ENCODE data around the gene IMMP2L. TPM values are rescaled to one million over a fixed set of nuclear protein-coding genes. Genes with fewer than 3 reads are reported as not detected.
A peak's percentile ranks its signal among the peaks of the same experiment; 100 is the strongest.
"Not testable (repeated sequence)": the region's sequence is repeated elsewhere in the genome, so short reads cannot be mapped to it uniquely, and the experiment has no call there.

Gene IMMP2L
- total RNA-seq, 4 donors from 2014 or later: 13.5 to 23.7 (median 18.3) TPM

GRCh38 chr7:111272092-111272491 lies 290.2 kb downstream of the IMMP2L start:
- Histone ChIP-seq H3K36me3 (no peaks in the 10 kb centered on the region), H3K9me3 (no peaks in the 10 kb centered on the region), H3K27ac (no peak overlapping the region), H3K27me3 (no peaks in the 10 kb centered on the region), H3K4me3 (no peak overlapping the region), H3K4me1 (peaks cover 0 to 28% (median 0%) of the 10 kb centered on the region in 4 donors)
- DNase-seq (ENCODE audit: low spot score in 2 of 2): no peak
- no peak for TF ChIP-seq CTCF (IDR thresholded peaks at IDR 0.05)
- no peak for TF ChIP-seq EP300 (IDR thresholded peaks at IDR 0.05)
- no peak for TF ChIP-seq POLR2A (IDR thresholded peaks at IDR 0.05)

GRCh38 chr7:111270794-111271193 lies 291.5 kb downstream of the IMMP2L start:
- 76 to 93% methylated on average over 2 of the region's 2 CpGs for whole genome bisulfite sequencing, 2 donors
- not testable (repeated sequence) for H3K4me3 ChIP-seq; H3K9me3 ChIP-seq; DNase-seq (ENCODE audit: low spot score in 2 of 2); H3K36me3 ChIP-seq; H3K27me3 ChIP-seq; H3K27ac ChIP-seq
- H3K4me1 ChIP-seq: peaks cover 0 to 35% (median 0%) of the 10 kb centered on the region in 4 donors

- Histone ChIP-seq H3K4me1 (peaks cover 0 to 35% (median 0%) of the 10 kb centered on the region in 4 donors), H3K9me3 (no peaks in the 10 kb centered on the region), H3K36me3 (no peaks in the 10 kb centered on the region), H3K4me3 (no peak overlapping the region), H3K27ac (no peak overlapping the region), H3K27me3 (no peaks in the 10 kb centered on the region)
- WGBS, 2 donors: 97 to 100% methylated on average over 1 of the region's 1 CpG
- DNase-seq (ENCODE audit: low spot score in 2 of 2): no peak
- TF ChIP-seq CTCF (IDR thresholded peaks at IDR 0.05) (no peak), EP300 (IDR thresholded peaks at IDR 0.05) (no peak), POLR2A (IDR thresholded peaks at IDR 0.05) (no peak)
These were observed 293.4 kb downstream of the IMMP2L start for GRCh38 chr7:111268941-111269340.

- Histone ChIP-seq H3K27me3 (no peaks in the 10 kb centered on the region), H3K36me3 (no peaks in the 10 kb centered on the region), H3K4me3 (no peak overlapping the region), H3K9me3 (no peaks in the 10 kb centered on the region), H3K27ac (peak overlapping the region in 1 of 4 donors; percentile 7), H3K4me1 (peaks cover 0 to 28% (median 0%) of the 10 kb centered on the region in 4 donors)
- no peak for TF ChIP-seq POLR2A (IDR thresholded peaks at IDR 0.05)
- TF ChIP-seq EP300 (IDR thresholded peaks at IDR 0.05): no peak
- no peak for TF ChIP-seq CTCF (IDR thresholded peaks at IDR 0.05)
- no peak for DNase-seq (ENCODE audit: low spot score in 2 of 2)
- 46 to 49% methylated on average over 2 of the region's 2 CpGs for WGBS, 2 donors
These were observed 295.7 kb downstream of the IMMP2L start for GRCh38 chr7:111266613-111267012.

- Histone ChIP-seq H3K27me3 (no peaks in the 10 kb centered on the region), H3K4me1 (peaks cover 0 to 28% (median 0%) of the 10 kb centered on the region in 4 donors), H3K9me3 (no peaks in the 10 kb centered on the region), H3K36me3 (no peaks in the 10 kb centered on the region), H3K4me3 (no peak overlapping the region), H3K27ac (no peak overlapping the region)
- no peak for DNase-seq (ENCODE audit: low spot score in 2 of 2)
- TF ChIP-seq CTCF (IDR thresholded peaks at IDR 0.05) (no peak), POLR2A (IDR thresholded peaks at IDR 0.05) (no peak), EP300 (IDR thresholded peaks at IDR 0.05) (no peak)
These were observed 296.9 kb downstream of the IMMP2L start for GRCh38 chr7:111265394-111265793.

GRCh38 chr7:111264981-111265380 lies 297.3 kb downstream of the IMMP2L start:
- WGBS, 2 donors: 72 to 76% methylated on average over 1 of the region's 1 CpG

More at GRCh38 chr7:111264981-111265380, 297.3 kb downstream of the IMMP2L start:
- Histone ChIP-seq H3K4me1 (peaks cover 0 to 28% (median 0%) of the 10 kb centered on the region in 4 donors), H3K4me3 (no peak overlapping the region), H3K27ac (no peak overlapping the region), H3K36me3 (no peaks in the 10 kb centered on the region), H3K9me3 (no peaks in the 10 kb centered on the region), H3K27me3 (no peaks in the 10 kb centered on the region)
- TF ChIP-seq POLR2A (IDR thresholded peaks at IDR 0.05) (no peak), CTCF (IDR thresholded peaks at IDR 0.05) (no peak), EP300 (IDR thresholded peaks at IDR 0.05) (no peak)
- DNase-seq (ENCODE audit: low spot score in 2 of 2): no peak
